Cardiac septum (tissue), 1 donor: ENCODE measurements around the gene RPS3. TPM values are rescaled to one million over a fixed set of nuclear protein-coding genes. Genes with fewer than 3 reads are reported as not detected.
A peak's percentile ranks its signal among the peaks of the same experiment; 100 is the strongest.
"Not testable (repeated sequence)": the region's sequence is repeated elsewhere in the genome, so short reads cannot be mapped to it uniquely, and the experiment has no call there.

Experiments used
- DNase-seq: peaks from one replicate; pipeline ENCODE4 v3.0.0-alpha.2; 2020; ENCODE audit warnings: low spot score
- intact Hi-C: fragments of 100-400 bp; cut with DNase I; formaldehyde crosslinking; loops from one replicate; pipeline ENCODE4 v1.14.0; 2022
- total RNA-seq: library from RNA; stranded (reverse); fragmentation: NEBNext Ultra II Directional; extraction: Animal tissue kit (Norgen Biotek cat#: 25700); gene quantifications from one replicate; pipeline ENCODE4 v1.2.1, GENCODE V29; 2021
- donor health status: DM: no; HTN: no; CAD: no.

The RPS3 gene
- total RNA-seq, 1 donor from 2014 or later, result 717 TPM

DNA sequence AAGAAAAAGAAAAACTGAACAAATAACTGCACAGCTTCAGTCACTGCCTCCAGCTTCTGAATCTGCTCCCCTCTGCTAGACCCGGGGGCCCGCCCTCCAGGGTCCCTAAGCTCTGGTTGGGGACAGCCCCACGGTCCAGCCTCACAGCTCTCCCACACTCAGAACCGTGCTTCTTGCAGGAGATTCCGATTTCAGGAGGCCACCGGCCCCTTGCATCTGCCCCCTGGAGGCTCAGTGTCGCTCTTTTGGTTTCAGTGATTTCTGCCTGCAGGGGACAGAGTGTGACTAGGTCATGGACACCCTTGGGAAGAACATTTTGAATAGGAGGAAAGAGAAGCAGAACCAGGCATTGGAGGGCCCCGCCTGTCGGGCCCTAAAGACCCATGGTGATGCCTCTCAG lies 23.1 kb upstream of the RPS3 start:
- intact Hi-C loops, result no loop called here
- no peak for DNase-seq

DNA sequence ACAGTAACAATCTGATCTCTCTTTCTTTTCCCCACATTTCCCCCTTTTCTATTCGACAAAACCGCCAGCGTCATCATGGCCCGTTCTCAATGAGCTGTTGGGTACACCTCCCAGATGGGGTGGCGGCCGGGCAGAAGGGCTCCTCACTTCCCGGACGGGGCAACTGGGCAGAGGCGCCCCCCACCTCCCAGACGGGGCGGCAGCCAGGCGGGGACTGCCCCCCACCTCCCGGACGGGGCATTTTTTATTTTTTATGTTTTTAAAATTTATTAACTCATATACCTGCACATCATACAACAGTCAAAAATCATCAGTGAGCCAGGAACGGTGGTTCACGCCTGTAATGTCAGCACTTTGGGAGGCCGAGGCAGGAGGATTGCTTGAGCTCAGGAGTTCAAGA lies 20.5 kb upstream of the RPS3 start:
- intact Hi-C loops, DNase-seq: not testable (repeated sequence)

DNA sequence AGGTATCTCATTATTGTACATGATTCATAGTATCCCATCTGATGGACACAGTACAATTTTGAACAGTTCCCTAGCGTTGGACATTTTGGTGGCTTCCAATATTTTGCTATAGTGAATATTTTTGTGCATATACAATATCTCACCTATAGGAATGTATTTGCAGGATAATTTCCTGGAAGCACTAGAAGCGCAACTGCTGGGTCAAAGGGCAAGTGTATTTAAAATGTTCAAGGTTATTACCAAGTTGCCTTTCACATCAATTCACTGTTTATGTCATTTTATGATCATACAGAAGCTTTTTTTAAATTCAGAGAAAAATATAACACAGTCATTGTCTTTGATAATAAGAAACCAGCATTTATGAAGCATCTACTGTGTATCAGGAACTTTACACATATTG lies 19.1 kb upstream of the RPS3 start:
- no peak for DNase-seq
- intact Hi-C loops, result no loop called here

DNA sequence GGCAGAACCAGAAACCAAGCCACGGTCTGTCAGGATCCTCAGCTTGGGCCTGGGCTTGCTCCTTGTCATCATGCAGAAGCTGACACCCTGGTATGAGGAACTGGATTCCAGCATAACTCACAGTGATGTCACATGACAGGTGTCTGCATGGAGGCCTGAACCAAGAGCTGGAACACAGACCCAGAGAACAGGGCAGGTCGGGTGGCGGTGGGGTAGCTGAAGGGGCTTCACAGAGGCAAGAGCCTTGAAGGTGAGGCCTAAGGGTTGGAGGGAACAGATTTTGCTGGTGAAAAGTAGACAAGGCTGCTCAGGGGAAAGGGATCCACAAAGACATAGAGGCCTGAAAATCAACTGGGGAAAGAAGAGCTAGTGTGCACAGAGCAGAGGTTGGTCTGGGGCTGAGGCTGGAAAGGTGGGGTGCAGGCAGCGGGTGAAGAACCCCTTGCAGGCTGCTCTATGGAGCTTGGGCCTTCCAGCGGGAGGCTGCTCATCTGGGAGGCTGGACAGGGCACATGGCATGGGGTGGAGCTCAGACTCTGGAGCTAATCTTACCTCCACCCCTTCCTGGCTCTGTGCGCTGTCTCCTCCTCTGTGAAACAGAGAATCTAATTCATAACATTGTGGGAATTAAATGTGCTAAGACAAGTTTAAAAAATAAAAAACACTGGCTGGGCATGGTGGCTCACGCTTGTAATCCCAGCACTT lies 18.4 kb upstream of the RPS3 start:
- intact Hi-C loops, result no loop called here
- DNase-seq, result no peak

GRCh38 chr11:75383246-75383645 lies 16.1 kb upstream of the RPS3 start:
- no peak for DNase-seq
- intact Hi-C loops, result no loop called here

DNA sequence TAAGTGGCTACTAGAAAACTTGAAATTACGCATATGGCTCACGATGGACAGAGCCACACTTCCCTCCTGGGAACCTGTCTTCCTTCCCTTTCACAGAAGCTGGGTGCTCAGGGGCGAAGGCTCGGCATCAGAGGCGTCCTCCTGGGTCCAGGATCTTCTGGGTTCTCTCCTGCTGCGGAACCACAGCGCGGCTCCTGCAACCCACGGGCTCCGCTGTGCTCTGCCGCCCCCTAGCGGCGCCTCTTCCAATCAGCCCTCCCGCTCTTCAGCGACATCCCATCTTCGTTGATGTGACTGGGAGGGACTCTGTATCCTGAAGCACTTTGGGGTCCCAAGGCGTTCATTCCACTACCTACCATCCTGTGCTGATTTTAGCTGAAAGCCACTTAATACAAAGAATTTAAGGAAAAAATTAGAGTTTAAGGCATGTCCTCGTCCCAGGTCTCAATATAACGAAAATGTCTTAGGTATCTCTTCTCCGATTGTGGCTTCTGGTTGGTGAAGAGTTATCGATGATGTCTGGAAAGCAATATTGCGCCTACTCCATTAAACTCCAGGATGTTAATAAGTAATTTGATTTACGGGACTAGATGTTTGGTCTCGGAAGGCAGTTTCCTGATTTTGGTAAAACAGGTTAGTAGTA lies 14.8 kb upstream of the RPS3 start:
- peak; percentile 90 for DNase-seq
- intact Hi-C loops, result loop anchor here (1.0 to 5.0 kb wide), 3 partner anchors 56 to 148 kb away; no protein-coding TSS in a partner anchor

GRCh38 chr11:75386942-75387630 lies 12.2 kb upstream of the RPS3 start:
- DNase-seq, result no peak
- intact Hi-C loops, result loop anchor here (5.0 kb wide), 1 partner anchor 145 kb away; no protein-coding TSS in a partner anchor

- no peak for DNase-seq
- intact Hi-C loops, result loop anchor here (5.0 kb wide), 1 partner anchor 144 kb away; no protein-coding TSS in a partner anchor
Measured at GRCh38 chr11:75387736-75388294, 11.5 kb upstream of the RPS3 start.

DNA sequence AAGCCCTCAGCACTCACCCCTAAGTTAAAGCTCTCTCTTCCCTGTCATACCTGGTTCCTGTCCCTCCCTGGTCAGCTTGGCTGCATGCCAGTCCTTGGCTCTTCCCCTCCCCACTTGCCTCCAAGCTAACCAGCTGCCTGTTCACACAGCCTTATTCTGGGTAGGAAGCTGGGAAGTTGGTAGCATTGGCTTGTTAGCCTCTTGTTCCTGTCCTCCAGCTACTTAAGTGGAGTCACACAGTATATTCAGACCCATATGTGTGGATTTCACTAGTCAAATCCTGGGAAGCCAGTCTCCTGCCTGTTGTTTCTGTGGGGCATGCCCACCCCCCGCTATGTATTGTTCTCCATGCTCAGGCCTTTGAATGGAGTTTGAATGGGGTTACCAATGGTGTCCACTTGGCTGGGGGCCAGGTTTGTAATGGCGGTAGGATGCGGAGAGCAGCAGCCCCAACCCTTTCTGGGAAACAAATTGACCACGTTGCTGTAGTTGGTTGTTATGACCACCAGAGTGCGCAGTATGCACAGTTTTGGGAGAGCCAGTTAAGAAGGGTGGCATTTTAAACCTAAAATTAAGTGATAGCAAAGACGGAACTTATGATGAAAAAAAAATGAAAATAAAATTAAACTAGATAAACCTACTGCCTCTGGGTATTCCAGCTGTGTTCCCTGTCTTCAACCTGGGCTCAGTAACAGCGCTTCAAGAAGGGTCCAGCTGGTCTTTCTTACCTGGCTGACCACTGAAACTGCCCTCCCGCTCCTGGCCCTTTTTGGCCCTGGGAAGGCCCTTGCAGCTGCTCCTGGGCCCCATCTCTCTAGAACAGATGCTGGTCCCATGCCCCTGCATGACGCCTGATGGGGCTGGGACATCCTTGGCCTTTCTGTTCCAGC lies 10.7 kb upstream of the RPS3 start:
- DNase-seq, result no peak
- intact Hi-C loops, result loop anchor here (5.0 kb wide), 1 partner anchor 144 kb away; no protein-coding TSS in a partner anchor

DNA sequence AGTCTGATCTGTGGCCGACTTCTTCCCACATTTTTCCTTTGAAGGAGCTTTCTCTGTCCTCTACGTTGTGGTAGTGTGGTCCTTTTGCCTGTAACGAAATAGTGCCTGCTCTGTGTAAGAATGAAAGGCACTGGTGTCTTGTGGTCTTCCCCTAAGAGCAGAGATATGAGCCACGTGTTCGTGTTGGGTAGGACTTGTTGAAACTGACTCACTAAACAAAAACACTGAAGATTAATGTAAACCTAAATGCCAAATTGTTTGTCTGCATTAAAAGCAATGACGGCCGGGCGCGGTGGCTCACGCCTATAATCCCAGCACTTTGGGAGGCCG lies 10.1 kb upstream of the RPS3 start:
- DNase-seq, result no peak
- intact Hi-C loops, result loop anchor here (5.0 kb wide), 1 partner anchor 143 kb away; no protein-coding TSS in a partner anchor

GRCh38 chr11:75389925-75390324 lies 9.4 kb upstream of the RPS3 start:
- DNase-seq, result no peak
- intact Hi-C loops, result loop anchor here (5.0 kb wide), 1 partner anchor 142 kb away; no protein-coding TSS in a partner anchor

GRCh38 chr11:75394085-75394840 lies 5.1 kb upstream of the RPS3 start:
- DNase-seq, result no peak
- intact Hi-C loops, result no loop called here

DNA sequence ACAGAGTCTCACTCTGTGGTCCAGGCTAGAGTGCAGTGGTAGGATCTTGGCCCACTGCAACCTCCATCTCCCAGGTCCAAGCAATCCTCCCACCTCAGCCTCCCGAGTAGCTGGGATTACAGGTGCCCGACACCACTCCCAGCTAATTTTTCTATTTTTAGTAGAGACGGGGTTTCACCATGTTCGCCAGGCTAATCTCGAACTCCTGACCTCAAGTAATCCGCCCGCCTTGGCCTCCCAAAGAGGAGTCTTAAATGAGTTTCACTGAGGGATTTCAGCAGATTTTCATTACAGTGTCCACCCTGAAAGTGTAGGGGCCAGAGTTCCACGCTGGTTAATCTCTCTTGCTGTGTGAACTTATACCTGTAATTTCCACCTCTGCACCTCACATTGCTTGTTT lies 412 bp upstream of the RPS3 start:
- intact Hi-C loops, result no loop called here
- DNase-seq, result peak; percentile 63

DNA sequence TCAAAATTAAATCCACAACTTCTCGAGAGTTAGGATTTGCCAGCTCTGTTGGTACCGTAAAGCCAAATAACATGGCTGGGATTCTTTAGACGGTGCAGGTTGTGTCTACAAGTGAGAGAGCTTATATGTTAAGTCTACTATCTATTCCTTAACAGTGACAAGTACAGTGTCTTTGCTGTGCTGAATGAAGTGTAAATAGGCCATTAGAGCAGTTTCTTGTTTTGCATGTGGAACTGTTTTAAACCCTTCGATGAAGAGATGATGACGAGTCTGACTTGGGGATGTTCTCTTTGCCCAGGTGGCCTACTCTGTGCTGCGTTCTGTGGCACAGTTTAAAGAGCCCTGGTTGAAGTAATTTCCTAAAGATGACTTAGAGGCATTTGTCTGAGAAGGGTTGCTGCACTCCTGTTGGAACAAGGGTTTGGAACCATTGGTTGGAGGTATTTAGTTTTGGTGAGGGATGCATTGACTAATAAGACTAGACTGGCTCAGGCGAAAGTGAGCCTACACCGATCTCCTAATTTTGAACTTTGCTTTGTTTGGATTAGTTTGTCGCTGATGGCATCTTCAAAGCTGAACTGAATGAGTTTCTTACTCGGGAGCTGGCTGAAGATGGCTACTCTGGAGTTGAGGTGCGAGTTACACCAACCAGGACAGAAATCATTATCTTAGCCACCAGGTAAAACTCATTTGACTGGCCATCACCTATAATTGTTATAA lies 988 bp downstream of the RPS3 start:
- intact Hi-C loops, result loop anchor here (5.0 kb wide), 1 partner anchor 47 kb away; no protein-coding TSS in a partner anchor
- peak; percentile 33 for DNase-seq

DNA sequence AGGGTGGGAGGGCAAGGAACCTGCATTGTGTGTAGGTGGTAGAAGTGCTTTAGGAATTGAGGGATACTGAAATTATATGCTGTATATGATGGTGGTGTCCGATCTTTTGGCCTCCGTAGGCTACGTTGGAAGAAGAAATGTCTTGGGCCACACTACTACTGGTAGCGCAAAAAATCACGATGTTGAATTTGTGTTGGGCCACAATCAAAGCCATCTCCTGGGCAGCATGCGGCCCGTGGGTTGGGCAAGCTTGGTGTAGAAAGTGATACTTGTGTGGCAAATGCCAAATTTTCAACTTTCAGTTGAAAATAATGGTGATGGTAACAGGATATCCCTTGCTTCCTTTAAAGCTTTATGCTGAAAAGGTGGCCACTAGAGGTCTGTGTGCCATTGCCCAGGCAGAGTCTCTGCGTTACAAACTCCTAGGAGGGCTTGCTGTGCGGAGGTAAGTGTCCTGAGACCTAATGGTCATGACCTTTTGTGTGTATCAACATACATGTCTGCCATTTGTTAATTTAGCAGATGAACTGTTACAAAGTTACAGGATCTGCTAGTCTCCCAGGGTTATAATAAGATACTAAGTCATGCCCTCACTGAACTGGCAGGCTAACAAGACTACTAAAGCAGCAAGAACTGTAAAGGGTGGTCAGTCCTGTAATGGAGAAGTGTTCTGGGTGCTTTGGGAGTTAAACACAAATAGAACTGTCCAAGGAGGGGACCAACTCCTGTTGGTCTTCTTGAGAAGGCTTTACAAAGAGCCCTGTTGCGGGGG lies 2.9 kb downstream of the RPS3 start:
- DNase-seq, result peak; percentile 29
- intact Hi-C loops, result loop anchor here (5.0 kb wide), 1 partner anchor 45 kb away; no protein-coding TSS in a partner anchor

GRCh38 chr11:75403037-75403436 lies 3.7 kb downstream of the RPS3 start:
- DNase-seq, result peak; percentile 22
- intact Hi-C loops, result loop anchor here (5.0 kb wide), 1 partner anchor 44 kb away; no protein-coding TSS in a partner anchor
